22Rv1 (cell line): ENCODE results near the gene CELA2B.
"Not testable (repeated sequence)": the region's sequence is repeated elsewhere in the genome, so short reads cannot be mapped to it uniquely, and the experiment has no call there.

Source experiments
- H3K27ac ChIP-seq: fragments of 450-650 bp; 2 replicates; pipeline ENCODE4 v1.5.1; 2017
- CTCF ChIP-seq: fragments of 450-650 bp; IDR thresholded peaks from 2 replicates; pipeline ENCODE4 v1.5.1; 2017; ENCODE audit warnings: mild to moderate bottlenecking
- ZFX ChIP-seq: fragments of 450-650 bp; IDR thresholded peaks from 2 replicates; pipeline ENCODE4 v1.6.1; 2017; ENCODE audit warnings: antibody characterized with exemption, borderline replicate concordance

The CELA2B gene

GRCh38 chr1:15508700-15509487 is 33.0 kb downstream of the CELA2B start:
- TF ChIP-seq CTCF (no peak), ZFX (no peak)
- 0 out of 2 replicates have a peak overlapping the region, but pooled peaks have one; percentile 3 for H3K27ac ChIP-seq

- no peak overlapping the region for H3K27ac ChIP-seq
- TF ChIP-seq ZFX (no peak), CTCF (no peak)
These were observed 33.7 kb downstream of the CELA2B start for GRCh38 chr1:15509586-15509985.

- H3K27ac ChIP-seq, result no peak overlapping the region
- TF ChIP-seq ZFX (no peak), CTCF (no peak)
These were observed 34.9 kb downstream of the CELA2B start for GRCh38 chr1:15510611-15511405.

GRCh38 chr1:15513192-15513591 is 37.3 kb downstream of the CELA2B start:
- peak overlapping the region; percentile 32 for H3K27ac ChIP-seq
- no peak for TF ChIP-seq CTCF
- TF ChIP-seq ZFX, result no peak

GRCh38 chr1:15513919-15514318 is 38.0 kb downstream of the CELA2B start:
- H3K27ac ChIP-seq, result no peak overlapping the region
- TF ChIP-seq ZFX (no peak), CTCF (no peak)

- H3K27ac ChIP-seq, result not testable (repeated sequence)
These were observed 38.7 kb downstream of the CELA2B start for GRCh38 chr1:15514557-15514956.

GRCh38 chr1:15515022-15515663 is 39.2 kb downstream of the CELA2B start:
- TF ChIP-seq CTCF (no peak), ZFX (no peak)
- no peak overlapping the region for H3K27ac ChIP-seq
